ENCODE results near the gene DPP4. TPM values are rescaled to one million over a fixed set of nuclear protein-coding genes. Genes with fewer than 3 reads are reported as not detected.

The DPP4 gene
- total and polyA plus RNA-seq, 2 of the 13 experiments (the other 11 are each of a cell fraction or from before 2014, with no cell fraction given), result 39.4 to 109 TPM

DNA sequence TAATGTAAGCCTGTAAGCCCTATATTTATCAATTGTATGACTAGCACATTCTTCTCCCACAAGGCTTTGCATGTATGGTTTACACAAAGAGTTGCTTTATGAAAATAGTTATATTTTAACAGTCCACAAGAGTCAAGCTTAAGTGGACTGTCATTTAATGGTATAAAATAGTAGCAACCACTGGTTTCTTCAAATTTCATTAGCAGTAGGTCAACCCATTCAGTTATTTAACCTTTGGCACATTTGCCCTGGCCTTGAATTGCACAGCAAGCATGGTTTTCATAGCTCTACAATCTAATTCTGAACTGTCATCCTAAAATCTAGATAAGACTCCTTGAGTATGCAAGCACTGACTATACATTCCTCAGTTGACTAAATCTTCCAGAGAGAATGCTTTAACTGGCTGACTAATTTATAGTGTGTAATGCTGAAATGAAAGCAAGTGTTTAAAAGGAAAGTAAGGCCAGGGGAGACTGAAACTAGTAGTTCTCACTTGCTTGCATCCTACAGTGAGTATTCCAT lies 1.8 kb downstream of the DPP4 start (continued):
- TF ChIP-seq ZBTB21 (CRISPR knock-in tag; IDR thresholded peaks at IDR 0.05) (no peak), ZNF12 (CRISPR knock-in tag; IDR thresholded peaks at IDR 0.05) (no peak), DNMT1 (CRISPR knock-in tag; IDR thresholded peaks at IDR 0.05) (no peak), SNAPC2 (CRISPR knock-in tag; IDR thresholded peaks at IDR 0.05) (no peak), SRY (CRISPR knock-in tag; IDR thresholded peaks at IDR 0.05) (no peak), ZNF607 (CRISPR knock-in tag; IDR thresholded peaks at IDR 0.05; ENCODE audit: borderline replicate concordance) (no peak; the same call in 1 of the 2 replicates), ZNF224 (CRISPR knock-in tag; IDR thresholded peaks at IDR 0.05) (no peak), ZFP41 (CRISPR knock-in tag; IDR thresholded peaks at IDR 0.05; ENCODE audit: borderline replicate concordance) (no peak), AGO1 (IDR thresholded peaks at IDR 0.05; ENCODE audit: low read depth, low read length, poor library complexity, severe bottlenecking) (no peak), ZNF354B (CRISPR knock-in tag; IDR thresholded peaks at IDR 0.05) (no peak), DR1 (CRISPR knock-in tag; IDR thresholded peaks at IDR 0.05) (no peak), ZNF747 (CRISPR knock-in tag; IDR thresholded peaks at IDR 0.05; ENCODE audit: borderline replicate concordance) (no peak), NFRKB (IDR thresholded peaks at IDR 0.05) (no peak), TCF7 (IDR thresholded peaks at IDR 0.05; ENCODE audit: low read depth) (no peak), FOXM1 (CRISPR knock-in tag; IDR thresholded peaks at IDR 0.05) (no peak), NONO (IDR thresholded peaks at IDR 0.05) (no peak), NONO (CRISPR knock-in tag; conservative IDR thresholded peaks at IDR 0.05) (no peak), PHB2 (IDR thresholded peaks at IDR 0.05; ENCODE audit: partially characterized antibody) (no peak), SP1 (IDR thresholded peaks at IDR 0.05) (no peak), SP1 (CRISPR knock-in tag; IDR thresholded peaks at IDR 0.05) (no peak), ZNF263 (CRISPR knock-in tag; IDR thresholded peaks at IDR 0.05) (no peak), ZSCAN29 (CRISPR knock-in tag; conservative IDR thresholded peaks at IDR 0.05) (no peak), GABPA (IDR thresholded peaks at IDR 0.05; ENCODE audit: low read depth, low read length) (no peak), GABPA (CRISPR knock-in tag; IDR thresholded peaks at IDR 0.05; ENCODE audit: low read depth) (no peak), BORCS8-MEF2B (CRISPR knock-in tag; IDR thresholded peaks at IDR 0.05) (no peak), NFYB (CRISPR knock-in tag; IDR thresholded peaks at IDR 0.05) (no peak)
- TF ChIP-seq, protein P1, sequence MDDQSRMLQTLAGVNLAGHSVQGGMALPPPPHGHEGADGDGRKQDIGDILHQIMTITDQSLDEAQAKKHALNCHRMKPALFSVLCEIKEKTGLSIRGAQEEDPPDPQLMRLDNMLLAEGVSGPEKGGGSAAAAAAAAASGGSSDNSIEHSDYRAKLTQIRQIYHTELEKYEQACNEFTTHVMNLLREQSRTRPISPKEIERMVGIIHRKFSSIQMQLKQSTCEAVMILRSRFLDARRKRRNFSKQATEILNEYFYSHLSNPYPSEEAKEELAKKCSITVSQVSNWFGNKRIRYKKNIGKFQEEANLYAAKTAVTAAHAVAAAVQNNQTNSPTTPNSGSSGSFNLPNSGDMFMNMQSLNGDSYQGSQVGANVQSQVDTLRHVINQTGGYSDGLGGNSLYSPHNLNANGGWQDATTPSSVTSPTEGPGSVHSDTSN (CRISPR knock-in tag; IDR thresholded peaks at IDR 0.05; ENCODE audit: borderline replicate concordance), result no peak
- TF ChIP-seq, protein P2, sequence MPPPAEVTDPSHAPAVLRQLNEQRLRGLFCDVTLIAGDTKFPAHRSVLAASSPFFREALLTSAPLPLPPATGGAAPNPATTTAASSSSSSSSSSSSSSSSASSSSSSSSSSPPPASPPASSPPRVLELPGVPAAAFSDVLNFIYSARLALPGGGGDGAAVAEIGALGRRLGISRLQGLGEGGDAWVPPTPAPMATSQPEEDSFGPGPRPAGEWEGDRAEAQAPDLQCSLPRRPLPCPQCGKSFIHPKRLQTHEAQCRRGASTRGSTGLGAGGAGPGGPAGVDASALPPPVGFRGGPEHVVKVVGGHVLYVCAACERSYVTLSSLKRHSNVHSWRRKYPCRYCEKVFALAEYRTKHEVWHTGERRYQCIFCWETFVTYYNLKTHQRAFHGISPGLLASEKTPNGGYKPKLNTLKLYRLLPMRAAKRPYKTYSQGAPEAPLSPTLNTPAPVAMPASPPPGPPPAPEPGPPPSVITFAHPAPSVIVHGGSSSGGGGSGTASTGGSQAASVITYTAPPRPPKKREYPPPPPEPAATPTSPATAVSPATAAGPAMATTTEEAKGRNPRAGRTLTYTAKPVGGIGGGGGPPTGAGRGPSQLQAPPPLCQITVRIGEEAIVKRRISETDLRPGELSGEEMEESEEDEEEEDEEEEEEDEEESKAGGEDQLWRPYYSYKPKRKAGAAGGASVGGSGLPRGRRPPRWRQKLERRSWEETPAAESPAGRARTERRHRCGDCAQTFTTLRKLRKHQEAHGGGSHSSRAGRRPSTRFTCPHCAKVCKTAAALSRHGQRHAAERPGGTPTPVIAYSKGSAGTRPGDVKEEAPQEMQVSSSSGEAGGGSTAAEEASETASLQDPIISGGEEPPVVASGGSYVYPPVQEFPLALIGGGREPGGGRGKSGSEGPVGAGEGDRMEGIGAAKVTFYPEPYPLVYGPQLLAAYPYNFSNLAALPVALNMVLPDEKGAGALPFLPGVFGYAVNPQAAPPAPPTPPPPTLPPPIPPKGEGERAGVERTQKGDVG (CRISPR knock-in tag; IDR thresholded peaks at IDR 0.05; ENCODE audit: borderline replicate concordance), result no peak
- TF ChIP-seq, protein P3, sequence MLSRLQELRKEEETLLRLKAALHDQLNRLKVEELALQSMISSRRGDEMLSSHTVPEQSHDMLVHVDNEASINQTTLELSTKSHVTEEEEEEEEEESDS (CRISPR knock-in tag; IDR thresholded peaks at IDR 0.05; ENCODE audit: borderline replicate concordance), result no peak
- TF ChIP-seq, protein P4, sequence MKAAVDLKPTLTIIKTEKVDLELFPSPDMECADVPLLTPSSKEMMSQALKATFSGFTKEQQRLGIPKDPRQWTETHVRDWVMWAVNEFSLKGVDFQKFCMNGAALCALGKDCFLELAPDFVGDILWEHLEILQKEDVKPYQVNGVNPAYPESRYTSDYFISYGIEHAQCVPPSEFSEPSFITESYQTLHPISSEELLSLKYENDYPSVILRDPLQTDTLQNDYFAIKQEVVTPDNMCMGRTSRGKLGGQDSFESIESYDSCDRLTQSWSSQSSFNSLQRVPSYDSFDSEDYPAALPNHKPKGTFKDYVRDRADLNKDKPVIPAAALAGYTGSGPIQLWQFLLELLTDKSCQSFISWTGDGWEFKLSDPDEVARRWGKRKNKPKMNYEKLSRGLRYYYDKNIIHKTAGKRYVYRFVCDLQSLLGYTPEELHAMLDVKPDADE (CRISPR knock-in tag; IDR thresholded peaks at IDR 0.05), result no peak
